Hepatic stellate cell (primary cell): ENCODE data around the gene PRR12.

ENCODE experiments used
- DNase-seq: peaks from one replicate; pipeline ENCODE4 v3.0.0; 2011; ENCODE audit warnings: low spot score

PRR12 gene

GRCh38 chr19:49666120-49666444 is 75.1 kb downstream of the PRR12 start:
- no peak for DNase-seq

- no peak for DNase-seq
Observed at GRCh38 chr19:49667473-49667872, 76.5 kb downstream of the PRR12 start.

- no peak for DNase-seq
Observed at GRCh38 chr19:49669516-49669915, 78.5 kb downstream of the PRR12 start.

GRCh38 chr19:49672131-49672919 is 81.3 kb downstream of the PRR12 start:
- peak; percentile 87 for DNase-seq
